ENCODE results near the gene AGMAT. TPM values are rescaled to one million over a fixed set of nuclear protein-coding genes. Genes with fewer than 3 reads are reported as not detected.

Gene AGMAT
- under 1 TPM; 0.13 to 0.18 TPM for total RNA-seq
- 1 to 10 TPM in 1 of 2 donors, under 1 TPM in 1; 0.13 to 1.4 TPM for polyA plus RNA-seq
- long read RNA-seq, donor 1, partial matches to known transcripts, result 0 of 1 reads
- long read RNA-seq, donor 1, other reads (novel, unspliced or antisense), result 0 of 1 reads
- long read RNA-seq, donor 2, partial matches to known transcripts, result 0 of 1 reads
- long read RNA-seq, donor 2, other reads (novel, unspliced or antisense), result 1 of 1 reads

- H3K4me1 ChIP-seq (ENCODE audit: control insufficient read depth in 1 of 2, insufficient read depth in 2 of 2, low read length in 2 of 2), result no peaks in the 10 kb centered on the region
- no peaks in the 10 kb centered on the region for H3K36me3 ChIP-seq (ENCODE audit: control insufficient read depth in 1 of 2, insufficient read depth in 2 of 2, low read length in 1 of 2)
- DNase-seq (peak; percentile 56 to 80), ATAC-seq (ENCODE audit: low FRiP score) (peak; percentile 62)
- H3K27me3 ChIP-seq (ENCODE audit: control insufficient read depth in 1 of 2, insufficient read depth in 2 of 2, low read length in 1 of 2), result no peaks in the 10 kb centered on the region
- no peak within 1 kb of the TSS for H3K27ac ChIP-seq (ENCODE audit: low read depth in 1 of 2, low read length in 2 of 2)
- WGBS, 2 donors, result 1 to 3% methylated on average over 28 to 68 of the region's 68 CpGs
- intact Hi-C loops (cut with DNase I), result no loop called here
- peak within 1 kb of the TSS in 1 of 2 donors; percentile 51 for H3K4me3 ChIP-seq (ENCODE audit: low read length in 2 of 2)
- no peaks in the 10 kb centered on the region for H3K9me3 ChIP-seq (ENCODE audit: control insufficient read depth, low read length)
These were observed at the start of gene AGMAT for GRCh38 chr1:15584489-15585363. TSS of gene AGMAT (minus strand) at chr1:15585051. CDS start at chr1:15584967, 84 bp downstream.

- Histone ChIP-seq H3K27me3 (ENCODE audit: control insufficient read depth in 1 of 2, insufficient read depth in 2 of 2, low read length in 1 of 2) (no peaks in the 10 kb centered on the region), H3K4me3 (ENCODE audit: low read length in 2 of 2) (no peak overlapping the region), H3K4me1 (ENCODE audit: control insufficient read depth in 1 of 2, insufficient read depth in 2 of 2, low read length in 2 of 2) (no peaks in the 10 kb centered on the region), H3K9me3 (ENCODE audit: control insufficient read depth, low read length) (no peaks in the 10 kb centered on the region), H3K36me3 (ENCODE audit: control insufficient read depth in 1 of 2, insufficient read depth in 2 of 2, low read length in 1 of 2) (peaks cover 0 to 6% of the 10 kb centered on the region in 2 donors), H3K27ac (ENCODE audit: low read depth in 1 of 2, low read length in 2 of 2) (no peak overlapping the region)
- intact Hi-C loops (cut with DNase I), result no loop called here
- 94% methylated on average over 9 of the region's 9 CpGs for WGBS, 2 donors
- ATAC-seq (ENCODE audit: low FRiP score) (no peak), DNase-seq (no peak)
These were observed 49.0 kb upstream of the AGMAT start for GRCh38 chr1:15633756-15634420.

- Histone ChIP-seq H3K36me3 (ENCODE audit: control insufficient read depth in 1 of 2, insufficient read depth in 2 of 2, low read length in 1 of 2) (peaks cover 3 to 4% of the 10 kb centered on the region in 2 donors), H3K4me3 (ENCODE audit: low read length in 2 of 2) (no peak overlapping the region), H3K27ac (ENCODE audit: low read depth in 1 of 2, low read length in 2 of 2) (no peak overlapping the region), H3K9me3 (ENCODE audit: control insufficient read depth, low read length) (no peaks in the 10 kb centered on the region), H3K27me3 (ENCODE audit: control insufficient read depth in 1 of 2, insufficient read depth in 2 of 2, low read length in 1 of 2) (no peaks in the 10 kb centered on the region), H3K4me1 (ENCODE audit: control insufficient read depth in 1 of 2, insufficient read depth in 2 of 2, low read length in 2 of 2) (no peaks in the 10 kb centered on the region)
- intact Hi-C loops (cut with DNase I), result no loop called here
- WGBS, 2 donors, result 66 to 69% methylated on average over 1 of the region's 1 CpG
- DNase-seq (no peak), ATAC-seq (ENCODE audit: low FRiP score) (no peak)
These were observed 43.2 kb upstream of the AGMAT start for GRCh38 chr1:15628003-15628402.

GRCh38 chr1:15627343-15627988 is 42.6 kb upstream of the AGMAT start:
- no peak for DNase-seq

GRCh38 chr1:15626269-15626950 is 41.6 kb upstream of the AGMAT start:
- no peak overlapping the region for H3K4me3 ChIP-seq (ENCODE audit: low read length in 2 of 2)
- H3K27me3 ChIP-seq (ENCODE audit: control insufficient read depth in 1 of 2, insufficient read depth in 2 of 2, low read length in 1 of 2), result no peaks in the 10 kb centered on the region
- intact Hi-C loops (cut with DNase I), result no loop called here
- ATAC-seq (ENCODE audit: low FRiP score) (no peak), DNase-seq (no peak)
- H3K9me3 ChIP-seq (ENCODE audit: control insufficient read depth, low read length), result no peaks in the 10 kb centered on the region
- H3K36me3 ChIP-seq (ENCODE audit: control insufficient read depth in 1 of 2, insufficient read depth in 2 of 2, low read length in 1 of 2), result peaks cover 2 to 3% of the 10 kb centered on the region in 2 donors
- WGBS, 2 donors, result 87 to 88% methylated on average over 11 of the region's 11 CpGs
- H3K4me1 ChIP-seq (ENCODE audit: control insufficient read depth in 1 of 2, insufficient read depth in 2 of 2, low read length in 2 of 2), result no peaks in the 10 kb centered on the region
- no peak overlapping the region for H3K27ac ChIP-seq (ENCODE audit: low read depth in 1 of 2, low read length in 2 of 2)

More at GRCh38 chr1:15627343-15627988, 42.6 kb upstream of the AGMAT start:
- peaks cover 2 to 3% of the 10 kb centered on the region in 2 donors for H3K36me3 ChIP-seq (ENCODE audit: control insufficient read depth in 1 of 2, insufficient read depth in 2 of 2, low read length in 1 of 2)
- H3K9me3 ChIP-seq (ENCODE audit: control insufficient read depth, low read length), result no peaks in the 10 kb centered on the region
- H3K4me3 ChIP-seq (ENCODE audit: low read length in 2 of 2), result no peak overlapping the region
- intact Hi-C loops (cut with DNase I), result no loop called here
- H3K27me3 ChIP-seq (ENCODE audit: control insufficient read depth in 1 of 2, insufficient read depth in 2 of 2, low read length in 1 of 2), result no peaks in the 10 kb centered on the region
- no peak for ATAC-seq (ENCODE audit: low FRiP score)
- H3K27ac ChIP-seq (ENCODE audit: low read depth in 1 of 2, low read length in 2 of 2), result no peak overlapping the region
- no peaks in the 10 kb centered on the region for H3K4me1 ChIP-seq (ENCODE audit: control insufficient read depth in 1 of 2, insufficient read depth in 2 of 2, low read length in 2 of 2)
- WGBS, 2 donors, result 26 to 35% methylated on average over 4 of the region's 4 CpGs

- no peaks in the 10 kb centered on the region for H3K4me1 ChIP-seq (ENCODE audit: control insufficient read depth in 1 of 2, insufficient read depth in 2 of 2, low read length in 2 of 2)
These were observed 40.4 kb upstream of the AGMAT start for GRCh38 chr1:15625056-15625917.

GRCh38 chr1:15624133-15624714 is 39.4 kb upstream of the AGMAT start:
- Histone ChIP-seq H3K27me3 (ENCODE audit: control insufficient read depth in 1 of 2, insufficient read depth in 2 of 2, low read length in 1 of 2) (no peaks in the 10 kb centered on the region), H3K4me3 (ENCODE audit: low read length in 2 of 2) (no peak overlapping the region), H3K27ac (ENCODE audit: low read depth in 1 of 2, low read length in 2 of 2) (no peak overlapping the region), H3K36me3 (ENCODE audit: control insufficient read depth in 1 of 2, insufficient read depth in 2 of 2, low read length in 1 of 2) (peaks cover 2 to 3% of the 10 kb centered on the region in 2 donors), H3K4me1 (ENCODE audit: control insufficient read depth in 1 of 2, insufficient read depth in 2 of 2, low read length in 2 of 2) (no peaks in the 10 kb centered on the region), H3K9me3 (ENCODE audit: control insufficient read depth, low read length) (no peaks in the 10 kb centered on the region)
- intact Hi-C loops (cut with DNase I), result no loop called here
- no peak for ATAC-seq (ENCODE audit: low FRiP score)
- 88 to 92% methylated on average over 3 of the region's 3 CpGs for WGBS, 2 donors
- DNase-seq, result no peak

More at GRCh38 chr1:15625056-15625917, 40.4 kb upstream of the AGMAT start:
- ATAC-seq (ENCODE audit: low FRiP score) (no peak), DNase-seq (peak in 1 of 2 donors; percentile 13)
- H3K36me3 ChIP-seq (ENCODE audit: control insufficient read depth in 1 of 2, insufficient read depth in 2 of 2, low read length in 1 of 2), result peaks cover 2 to 3% of the 10 kb centered on the region in 2 donors
- no peak overlapping the region for H3K27ac ChIP-seq (ENCODE audit: low read depth in 1 of 2, low read length in 2 of 2)
- intact Hi-C loops (cut with DNase I), result no loop called here
- no peak overlapping the region for H3K4me3 ChIP-seq (ENCODE audit: low read length in 2 of 2)
- whole genome bisulfite sequencing, 2 donors, result 82 to 89% methylated on average over 13 of the region's 13 CpGs
- H3K9me3 ChIP-seq (ENCODE audit: control insufficient read depth, low read length), result no peaks in the 10 kb centered on the region
- no peaks in the 10 kb centered on the region for H3K27me3 ChIP-seq (ENCODE audit: control insufficient read depth in 1 of 2, insufficient read depth in 2 of 2, low read length in 1 of 2)

All from aorta (tissue), 5 donors.